Prostate gland (tissue), 2 donors: ENCODE data around the gene ZNF862.

ENCODE experiments used
- POLR2A ChIP-seq: fragments of 450-650 bp; IDR thresholded peaks from one replicate; pipeline ENCODE4 v1.6.1; 2016; ENCODE audit warnings: antibody characterized with exemption, mild to moderate bottlenecking
- POLR2AphosphoS5 ChIP-seq: sonication (generic); formaldehyde crosslinking; IDR thresholded peaks from one replicate; pipeline ENCODE4 v1.6.1; 2017; ENCODE audit warnings: antibody characterized with exemption
- TF ChIP-seq, protein P1 (sequence below), 4 experiments: fragments of 200-600 bp in 2 of 4; fragments of 450-650 bp in 2 of 4; sonication (generic) in 2 of 4; IDR thresholded peaks; 1 replicate in 3 of 4; 2 replicates in 1 of 4; pipeline ENCODE4 v1.5.1; 2016 to 2019; ENCODE audit warnings: antibody characterized with exemption in 4 of 4, mild to moderate bottlenecking in 2 of 4, moderate library complexity in 2 of 4

DNA sequence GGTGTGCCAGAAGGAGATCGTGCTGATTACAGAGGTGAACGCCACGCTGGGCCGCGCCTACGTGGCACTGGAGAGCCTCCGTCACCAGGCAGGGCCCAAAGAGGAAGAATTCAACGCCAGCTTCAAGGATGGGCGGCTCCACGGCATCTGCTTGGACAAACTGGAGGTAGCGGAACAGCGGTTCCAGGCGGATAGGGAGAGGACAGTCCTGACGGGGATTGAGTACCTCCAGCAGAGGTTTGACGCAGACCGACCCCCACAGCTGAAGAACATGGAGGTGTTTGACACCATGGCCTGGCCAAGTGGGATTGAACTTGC lies 23.5 kb downstream of the ZNF862 start:
- TF ChIP-seq, protein P1, sequence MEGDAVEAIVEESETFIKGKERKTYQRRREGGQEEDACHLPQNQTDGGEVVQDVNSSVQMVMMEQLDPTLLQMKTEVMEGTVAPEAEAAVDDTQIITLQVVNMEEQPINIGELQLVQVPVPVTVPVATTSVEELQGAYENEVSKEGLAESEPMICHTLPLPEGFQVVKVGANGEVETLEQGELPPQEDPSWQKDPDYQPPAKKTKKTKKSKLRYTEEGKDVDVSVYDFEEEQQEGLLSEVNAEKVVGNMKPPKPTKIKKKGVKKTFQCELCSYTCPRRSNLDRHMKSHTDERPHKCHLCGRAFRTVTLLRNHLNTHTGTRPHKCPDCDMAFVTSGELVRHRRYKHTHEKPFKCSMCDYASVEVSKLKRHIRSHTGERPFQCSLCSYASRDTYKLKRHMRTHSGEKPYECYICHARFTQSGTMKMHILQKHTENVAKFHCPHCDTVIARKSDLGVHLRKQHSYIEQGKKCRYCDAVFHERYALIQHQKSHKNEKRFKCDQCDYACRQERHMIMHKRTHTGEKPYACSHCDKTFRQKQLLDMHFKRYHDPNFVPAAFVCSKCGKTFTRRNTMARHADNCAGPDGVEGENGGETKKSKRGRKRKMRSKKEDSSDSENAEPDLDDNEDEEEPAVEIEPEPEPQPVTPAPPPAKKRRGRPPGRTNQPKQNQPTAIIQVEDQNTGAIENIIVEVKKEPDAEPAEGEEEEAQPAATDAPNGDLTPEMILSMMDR (IDR thresholded peaks at IDR 0.05) = no peak
- no peak for TF ChIP-seq POLR2A
- TF ChIP-seq POLR2AphosphoS5 = no peak
